Natural killer cell (primary cell): Measurements from ENCODE around the gene MAP4K1. TPM values are rescaled to one million over a fixed set of nuclear protein-coding genes. Genes with fewer than 3 reads are reported as not detected.
"Not testable (repeated sequence)": the region's sequence is repeated elsewhere in the genome, so short reads cannot be mapped to it uniquely, and the experiment has no call there.

Source experiments
- ATAC-seq, 3 donors: fragments of 150-1000 bp in 2 of 3; fragments of 200-7000 bp in 1 of 3; cut with Tn5 transposase; 1 replicate in 1 of 3; 2 replicates in 2 of 3; pipeline ENCODE4 v1.10.0; 2021; ENCODE audit warnings: mild to moderate bottlenecking in 2 of 3, moderate library complexity in 2 of 3
- DNase-seq, 2 donors: peaks; one replicate each; pipeline versions ENCODE4 v3.0.0 to v3.0.0-alpha.2; 2013 to 2021; ENCODE audit warnings: mixed read lengths in 1 of 2
- H3K27ac ChIP-seq: one replicate; pipeline ENCODE4 v1.5.1; 2013; ENCODE audit warnings: mild to moderate bottlenecking, low read length
- H3K27me3 ChIP-seq: one replicate; pipeline ENCODE4 v1.6.1; 2013; ENCODE audit warnings: low read length; ENCODE audit not compliant: control insufficient read depth, insufficient read depth
- H3K36me3 ChIP-seq: one replicate; pipeline ENCODE4 v1.6.1; 2013; ENCODE audit warnings: low read length; ENCODE audit not compliant: control insufficient read depth, insufficient read depth
- H3K4me1 ChIP-seq: one replicate; pipeline ENCODE4 v1.6.1; 2013; ENCODE audit warnings: low read length; ENCODE audit not compliant: control insufficient read depth, insufficient read depth
- H3K4me3 ChIP-seq: one replicate; pipeline ENCODE4 v1.5.1; 2013; ENCODE audit warnings: low read length
- H3K9me3 ChIP-seq: one replicate; pipeline ENCODE4 v1.6.1; 2013; ENCODE audit warnings: low read length; ENCODE audit not compliant: control insufficient read depth, insufficient read depth
- H3K27ac Mint-ChIP-seq, 2 donors: one replicate each; pipeline ENCODE4 v1.8.0; 2022; ENCODE audit warnings: mild to moderate bottlenecking in 2 of 2, mixed read lengths in 2 of 2, moderate library complexity in 1 of 2
- H3K27me3 Mint-ChIP-seq, 2 donors: one replicate each; pipeline ENCODE4 v1.8.0; 2022; ENCODE audit warnings: low read depth in 2 of 2, mixed read lengths in 2 of 2
- H3K36me3 Mint-ChIP-seq: one replicate; pipeline ENCODE4 v1.8.0; 2022; ENCODE audit warnings: mixed read lengths
- H3K4me1 Mint-ChIP-seq, 2 donors: one replicate each; pipeline ENCODE4 v1.8.0; 2022; ENCODE audit warnings: mixed read lengths in 2 of 2
- H3K4me3 Mint-ChIP-seq: one replicate; pipeline ENCODE4 v1.8.0; 2022; ENCODE audit warnings: mild to moderate bottlenecking, moderate library complexity, mixed read lengths
- H3K9me3 Mint-ChIP-seq, 2 donors: one replicate each; pipeline ENCODE4 v1.8.0; 2022; ENCODE audit warnings: mixed read lengths in 2 of 2
- WGBS: methylation state at CpG from one replicate; pipeline ENCODE4 v1.1.7; 2013; ENCODE audit warnings: missing lambda C conversion rate; ENCODE audit not compliant: insufficient coverage; 5-methylcytosine and 5-hydroxymethylcytosine counted together
- intact Hi-C: fragments of 100-400 bp; cut with micrococcal nuclease; formaldehyde crosslinking; loops from one replicate; pipeline ENCODE4 v1.14.2; 2022
- total RNA-seq, 4 donors: library from RNA; stranded (reverse); fragments of 120-200 nt in 1 of 4; gene quantifications; one replicate each; pipeline versions ENCODE4 v1.2.3 to v1.2.4, GENCODE V29; 2013 to 2022
- TF ChIP-seq, protein P1 (sequence below): fragments of 200-600 bp; IDR thresholded peaks from one replicate; pipeline ENCODE4 v1.8.0; 2022; ENCODE audit warnings: antibody characterized with exemption

Gene MAP4K1
- total RNA-seq, 3 donors from 2014 or later (not counting 1 experiment from before 2014, with no cell fraction given), result 162 to 201 (median 163) TPM

DNA sequence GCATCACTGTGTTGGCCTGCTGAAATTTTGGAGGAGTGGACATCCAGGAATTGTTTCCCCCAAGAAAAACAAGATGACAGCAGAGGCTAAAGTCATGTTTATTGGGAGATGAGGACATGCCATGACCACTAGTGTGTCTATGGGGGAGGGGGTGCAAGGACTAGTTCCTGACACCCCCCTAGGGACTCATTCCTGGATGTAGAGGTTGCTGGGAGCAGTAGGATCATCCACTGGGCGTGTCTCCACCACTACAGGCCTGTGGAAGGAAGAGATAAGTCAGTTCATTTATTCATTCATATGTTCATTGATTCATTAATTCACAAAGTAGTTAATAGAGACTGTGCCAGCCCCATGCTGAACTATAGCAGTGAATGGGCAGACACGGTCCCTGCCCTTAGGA lies 30.2 kb downstream of the MAP4K1 start:
- H3K27me3 ChIP-seq, result no peaks in the 10 kb centered on the region
- DNase-seq (no peak), ATAC-seq (no peak)
- Mint-ChIP-seq H3K4me3 (no peak overlapping the region), H3K36me3 (no peaks in the 10 kb centered on the region), H3K4me1 (peaks cover 6 to 10% of the 10 kb centered on the region in 2 donors), H3K27me3 (no peaks in the 10 kb centered on the region), H3K27ac (no peak overlapping the region), H3K9me3 (no peaks in the 10 kb centered on the region)
- peaks cover 10% of the 10 kb centered on the region for H3K4me1 ChIP-seq
- intact Hi-C loops, result no loop called here
- H3K36me3 ChIP-seq, result peaks cover 23% of the 10 kb centered on the region
- TF ChIP-seq, protein P1, sequence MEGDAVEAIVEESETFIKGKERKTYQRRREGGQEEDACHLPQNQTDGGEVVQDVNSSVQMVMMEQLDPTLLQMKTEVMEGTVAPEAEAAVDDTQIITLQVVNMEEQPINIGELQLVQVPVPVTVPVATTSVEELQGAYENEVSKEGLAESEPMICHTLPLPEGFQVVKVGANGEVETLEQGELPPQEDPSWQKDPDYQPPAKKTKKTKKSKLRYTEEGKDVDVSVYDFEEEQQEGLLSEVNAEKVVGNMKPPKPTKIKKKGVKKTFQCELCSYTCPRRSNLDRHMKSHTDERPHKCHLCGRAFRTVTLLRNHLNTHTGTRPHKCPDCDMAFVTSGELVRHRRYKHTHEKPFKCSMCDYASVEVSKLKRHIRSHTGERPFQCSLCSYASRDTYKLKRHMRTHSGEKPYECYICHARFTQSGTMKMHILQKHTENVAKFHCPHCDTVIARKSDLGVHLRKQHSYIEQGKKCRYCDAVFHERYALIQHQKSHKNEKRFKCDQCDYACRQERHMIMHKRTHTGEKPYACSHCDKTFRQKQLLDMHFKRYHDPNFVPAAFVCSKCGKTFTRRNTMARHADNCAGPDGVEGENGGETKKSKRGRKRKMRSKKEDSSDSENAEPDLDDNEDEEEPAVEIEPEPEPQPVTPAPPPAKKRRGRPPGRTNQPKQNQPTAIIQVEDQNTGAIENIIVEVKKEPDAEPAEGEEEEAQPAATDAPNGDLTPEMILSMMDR, result no peak
- 97% methylated on average over 1 of the region's 2 CpGs for WGBS
- no peak overlapping the region for H3K27ac ChIP-seq
- H3K4me3 ChIP-seq, result no peak overlapping the region
- no peaks in the 10 kb centered on the region for H3K9me3 ChIP-seq

DNA sequence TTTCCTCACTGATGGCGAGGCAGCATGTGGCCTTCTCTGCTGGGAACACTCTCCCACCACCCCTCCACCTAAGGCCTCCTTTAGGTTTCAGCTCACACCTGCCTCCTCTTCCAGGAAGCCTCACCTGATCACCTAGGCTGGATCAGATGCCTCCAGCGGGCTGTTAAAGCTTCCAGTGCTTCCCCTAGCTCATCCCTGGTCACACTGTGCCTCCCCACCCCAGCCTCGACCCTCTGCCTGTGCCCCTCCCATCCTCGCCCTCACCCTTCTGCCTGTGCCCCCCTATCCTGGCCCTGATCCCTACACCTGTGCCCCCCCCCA lies 33.8 kb downstream of the MAP4K1 start:
- peaks cover 11% of the 10 kb centered on the region for H3K36me3 ChIP-seq
- no peaks in the 10 kb centered on the region for H3K9me3 Mint-ChIP-seq
- DNase-seq (no peak), ATAC-seq (no peak)
- WGBS, result 66% methylated on average over 4 of the region's 4 CpGs
- intact Hi-C loops, result no loop called here
- no peak overlapping the region for H3K4me3 ChIP-seq
- H3K27ac ChIP-seq, result no peak overlapping the region
- peaks cover 6 to 15% of the 10 kb centered on the region in 2 donors for H3K4me1 Mint-ChIP-seq
- H3K27ac Mint-ChIP-seq, result no peak overlapping the region
- H3K9me3 ChIP-seq, result no peaks in the 10 kb centered on the region
- TF ChIP-seq, protein P1, result no peak
- no peaks in the 10 kb centered on the region for H3K36me3 Mint-ChIP-seq
- no peak overlapping the region for H3K4me3 Mint-ChIP-seq
- peaks cover 22% of the 10 kb centered on the region for H3K4me1 ChIP-seq
- no peaks in the 10 kb centered on the region for H3K27me3 ChIP-seq
- no peaks in the 10 kb centered on the region for H3K27me3 Mint-ChIP-seq

DNA sequence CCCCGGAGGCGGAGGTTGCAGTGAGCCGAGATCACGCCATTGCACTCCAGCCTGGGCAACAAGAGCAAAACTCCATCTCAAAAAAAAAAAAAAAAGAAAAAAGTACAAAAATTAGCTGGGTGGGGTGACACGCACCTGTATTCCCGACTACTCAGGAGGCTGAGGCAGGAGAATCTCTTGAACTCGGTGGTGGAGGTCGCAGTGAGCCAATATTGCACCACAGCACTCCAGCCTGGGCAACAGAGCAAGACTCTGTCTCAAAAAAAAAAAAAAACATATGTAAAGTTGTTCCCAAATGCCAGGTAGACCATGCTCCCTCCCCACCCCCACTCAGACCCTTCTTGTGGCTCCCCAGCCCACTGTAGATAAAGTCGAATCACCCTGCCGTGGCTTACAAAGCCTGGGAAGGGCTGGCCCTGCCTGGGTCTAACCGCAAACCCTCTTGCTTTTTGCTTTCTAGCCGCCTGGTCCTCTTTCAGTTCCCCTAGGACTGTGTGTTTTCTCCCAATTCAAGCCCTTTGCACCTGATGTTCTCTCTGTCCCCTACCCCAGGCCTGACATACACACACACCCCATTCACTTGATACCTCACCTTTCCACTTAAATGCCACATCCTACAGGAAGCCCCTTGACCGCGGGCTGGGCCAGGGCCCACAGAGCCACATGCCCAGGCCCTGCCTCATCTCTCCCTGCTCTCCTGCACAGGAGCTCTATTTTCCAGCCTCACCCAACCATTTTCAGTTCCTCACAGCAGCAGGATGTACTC lies 34.4 kb downstream of the MAP4K1 start:
- Histone ChIP-seq H3K27ac (no peak overlapping the region), H3K4me1 (peaks cover 24% of the 10 kb centered on the region), H3K9me3 (no peaks in the 10 kb centered on the region), H3K27me3 (no peaks in the 10 kb centered on the region), H3K4me3 (no peak overlapping the region), H3K36me3 (peaks cover 11% of the 10 kb centered on the region)
- ATAC-seq, result no peak
- no peak overlapping the region for H3K27ac Mint-ChIP-seq
- TF ChIP-seq, protein P1, result no peak
- H3K9me3 Mint-ChIP-seq, result no peaks in the 10 kb centered on the region
- intact Hi-C loops, result no loop called here
- H3K36me3 Mint-ChIP-seq, result no peaks in the 10 kb centered on the region
- peaks cover 6 to 15% of the 10 kb centered on the region in 2 donors for H3K4me1 Mint-ChIP-seq
- H3K4me3 Mint-ChIP-seq, result no peak overlapping the region
- WGBS, result 77% methylated on average over 14 of the region's 14 CpGs
- H3K27me3 Mint-ChIP-seq, result no peaks in the 10 kb centered on the region
- DNase-seq, result no peak

DNA sequence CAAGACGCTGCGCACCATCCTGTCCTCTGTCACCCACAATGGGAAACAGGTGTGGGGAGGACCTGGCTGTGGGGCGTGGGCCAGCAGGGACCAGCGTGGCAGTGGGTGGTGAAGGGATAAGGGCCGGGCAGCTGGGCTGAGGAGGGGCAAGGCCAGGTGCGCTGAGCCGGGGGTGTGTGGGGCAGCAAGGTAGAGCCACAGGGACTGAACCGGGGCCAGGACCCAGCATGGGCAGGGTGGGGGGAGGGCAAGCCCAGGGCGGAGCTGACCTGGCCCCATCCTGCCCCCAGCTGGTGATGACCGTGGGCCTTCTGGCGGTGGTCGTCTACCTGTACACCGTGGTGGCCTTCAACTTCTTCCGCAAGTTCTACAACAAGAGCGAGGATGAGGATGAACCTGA lies 37.7 kb downstream of the MAP4K1 start:
- H3K36me3 Mint-ChIP-seq, result no peaks in the 10 kb centered on the region
- no peaks in the 10 kb centered on the region for H3K9me3 Mint-ChIP-seq
- TF ChIP-seq, protein P1, result no peak
- Histone ChIP-seq H3K4me3 (no peak overlapping the region), H3K27ac (no peak overlapping the region), H3K27me3 (no peaks in the 10 kb centered on the region), H3K9me3 (no peaks in the 10 kb centered on the region), H3K4me1 (peaks cover 24% of the 10 kb centered on the region), H3K36me3 (no peaks in the 10 kb centered on the region)
- no peaks in the 10 kb centered on the region for H3K27me3 Mint-ChIP-seq
- 96% methylated on average over 15 of the region's 15 CpGs for WGBS
- ATAC-seq (no peak), DNase-seq (no peak)
- intact Hi-C loops, result no loop called here
- H3K4me1 Mint-ChIP-seq, result peaks cover 6 to 11% of the 10 kb centered on the region in 2 donors
- no peak overlapping the region for H3K4me3 Mint-ChIP-seq
- no peak overlapping the region for H3K27ac Mint-ChIP-seq

DNA sequence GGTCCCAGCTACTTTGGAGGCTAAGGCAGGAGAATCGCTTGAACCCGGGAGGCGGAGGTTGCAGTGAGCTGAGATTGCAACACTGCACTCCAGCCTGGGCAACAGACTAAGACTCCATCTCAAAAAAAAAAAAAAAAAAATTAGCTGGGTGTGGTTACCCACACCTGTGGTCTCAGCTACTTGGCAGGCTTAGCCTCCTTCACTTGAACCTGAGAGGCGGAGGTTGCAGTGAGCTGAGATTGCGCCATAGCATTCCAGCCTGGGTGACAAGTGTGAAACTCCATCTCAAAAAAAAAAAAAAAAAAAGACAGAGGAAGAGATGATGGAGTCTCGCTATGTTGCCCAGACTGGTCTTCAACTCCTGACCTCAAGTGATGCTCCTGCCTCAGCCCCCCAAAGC lies 38.4 kb downstream of the MAP4K1 start:
- H3K4me3 ChIP-seq, H3K9me3 ChIP-seq, H3K9me3 Mint-ChIP-seq, H3K27ac Mint-ChIP-seq, intact Hi-C loops, H3K27me3 ChIP-seq, H3K27me3 Mint-ChIP-seq, H3K27ac ChIP-seq, H3K36me3 ChIP-seq, H3K36me3 Mint-ChIP-seq, H3K4me3 Mint-ChIP-seq, ATAC-seq: not testable (repeated sequence)
- peaks cover 24% of the 10 kb centered on the region for H3K4me1 ChIP-seq
- 70% methylated on average over 5 of the region's 6 CpGs for WGBS
- DNase-seq, result peak in 1 of 2 donors; percentile 49
- peaks cover 6 to 11% of the 10 kb centered on the region in 2 donors for H3K4me1 Mint-ChIP-seq
